HepG2 (cell line): Measurements from ENCODE around the gene OR2V2. TPM values are rescaled to one million over a fixed set of nuclear protein-coding genes. Genes with fewer than 3 reads are reported as not detected.

Experiments
- HNRNPLL ChIP-seq: fragments of 200-400 bp; formaldehyde crosslinking; IDR thresholded peaks from 2 replicates; pipeline ENCODE4 v1.6.1; 2017; ENCODE audit warnings: mild to moderate bottlenecking, low read depth, low read length; ENCODE audit not compliant: poor library complexity, severe bottlenecking
- MTA1 ChIP-seq: sonication (generic); formaldehyde crosslinking; IDR thresholded peaks from 2 replicates; pipeline ENCODE4 v1.4.0; 2020; ENCODE audit warnings: missing genetic modification reagents, mild to moderate bottlenecking, borderline replicate concordance
- NFE2L2 ChIP-seq: fragments of 150-350 bp; IDR thresholded peaks from 2 replicates; pipeline ENCODE4 v1.6.1; 2014; ENCODE audit warnings: low read length
- SAP130 ChIP-seq: IDR thresholded peaks from 2 replicates; pipeline ENCODE4 v1.6.1; 2016; ENCODE audit warnings: low read depth
- ZBTB20 ChIP-seq: sonication (generic); formaldehyde crosslinking; IDR thresholded peaks from 2 replicates; pipeline ENCODE4 v1.8.1; 2023; ENCODE audit warnings: missing genetic modification reagents, low read depth, mild to moderate bottlenecking, borderline replicate concordance
- ZFP1 ChIP-seq: IDR thresholded peaks from 2 replicates; pipeline ENCODE4 v1.6.1; 2016
- ZFX ChIP-seq: sonication (generic); formaldehyde crosslinking; IDR thresholded peaks from 2 replicates; pipeline ENCODE4 v1.4.0; 2020; ENCODE audit warnings: mild to moderate bottlenecking, low read depth, missing genetic modification reagents, moderate library complexity
- ZNF230 ChIP-seq: sonication (generic); formaldehyde crosslinking; IDR thresholded peaks from 2 replicates; pipeline ENCODE4 v1.4.0; 2020; ENCODE audit warnings: mild to moderate bottlenecking, missing genetic modification reagents
- ZNF234 ChIP-seq: sonication (generic); formaldehyde crosslinking; conservative IDR thresholded peaks from 2 replicates; pipeline ENCODE4 v1.5.1; 2020; ENCODE audit warnings: mild to moderate bottlenecking, missing genetic modification reagents
- ZNF343 ChIP-seq: sonication (generic); formaldehyde crosslinking; IDR thresholded peaks from 2 replicates; pipeline ENCODE4 v1.4.0; 2020; ENCODE audit warnings: mild to moderate bottlenecking, missing genetic modification reagents
- ZNF547 ChIP-seq: sonication (generic); formaldehyde crosslinking; IDR thresholded peaks from 2 replicates; pipeline ENCODE4 v1.5.1; 2020; ENCODE audit warnings: mild to moderate bottlenecking, missing genetic modification reagents
- ZNF556 ChIP-seq: sonication (generic); formaldehyde crosslinking; IDR thresholded peaks from 2 replicates; pipeline ENCODE4 v1.4.0; 2020; ENCODE audit warnings: mild to moderate bottlenecking, missing genetic modification reagents, borderline replicate concordance
- ZNF772 ChIP-seq: sonication (generic); formaldehyde crosslinking; IDR thresholded peaks from 2 replicates; pipeline ENCODE4 v1.5.0; 2020; ENCODE audit warnings: mild to moderate bottlenecking, missing genetic modification reagents
- ZNF777 ChIP-seq: sonication (generic); formaldehyde crosslinking; IDR thresholded peaks from 2 replicates; pipeline ENCODE4 v1.4.0; 2020; ENCODE audit warnings: missing genetic modification reagents
- polyA plus RNA-seq, 8 experiments: library from polyadenylated mRNA; depleted of rRNA in 3 of 8; stranded (reverse) in 7 of 8; unstranded in 1 of 8; fragments of >200 nt; fragmentation: Illumina TruSeq in 4 of 8; extraction: Trizol in 4 of 8; gene quantifications; 2 replicates each; pipeline versions ENCODE4 v1.2.1 to v1.2.3, GENCODE V29; 2011 to 2016; ENCODE audit warnings: low read depth in 4 of 8, missing spikeins in 1 of 8, mixed read lengths in 1 of 8; ENCODE audit not compliant: insufficient read depth in 1 of 8
- total RNA-seq, 5 experiments: library from RNA; depleted of rRNA; stranded (reverse); fragments of >200 nt; fragmentation: Illumina TruSeq; extraction: Trizol; gene quantifications; 2 replicates each; pipeline ENCODE4 v1.2.3, GENCODE V29; 2016; ENCODE audit warnings: low read depth in 1 of 5
- TF ChIP-seq, protein P1 (sequence below): sonication (generic); formaldehyde crosslinking; conservative IDR thresholded peaks from 2 replicates; pipeline ENCODE4 v1.4.0; 2020; ENCODE audit warnings: missing genetic modification reagents
- TF ChIP-seq, protein P2 (sequence below): sonication (generic); formaldehyde crosslinking; IDR thresholded peaks from 2 replicates; pipeline ENCODE4 v1.4.0; 2020; ENCODE audit warnings: missing genetic modification reagents, borderline replicate concordance
- TF ChIP-seq, protein P3 (sequence below): sonication (generic); formaldehyde crosslinking; IDR thresholded peaks from 2 replicates; pipeline ENCODE4 v1.4.0; 2020; ENCODE audit warnings: mild to moderate bottlenecking, missing genetic modification reagents

The OR2V2 gene
- total and polyA plus RNA-seq, 2 of the 13 experiments (the other 11 are each of a cell fraction or from before 2014, with no cell fraction given): not detected

DNA sequence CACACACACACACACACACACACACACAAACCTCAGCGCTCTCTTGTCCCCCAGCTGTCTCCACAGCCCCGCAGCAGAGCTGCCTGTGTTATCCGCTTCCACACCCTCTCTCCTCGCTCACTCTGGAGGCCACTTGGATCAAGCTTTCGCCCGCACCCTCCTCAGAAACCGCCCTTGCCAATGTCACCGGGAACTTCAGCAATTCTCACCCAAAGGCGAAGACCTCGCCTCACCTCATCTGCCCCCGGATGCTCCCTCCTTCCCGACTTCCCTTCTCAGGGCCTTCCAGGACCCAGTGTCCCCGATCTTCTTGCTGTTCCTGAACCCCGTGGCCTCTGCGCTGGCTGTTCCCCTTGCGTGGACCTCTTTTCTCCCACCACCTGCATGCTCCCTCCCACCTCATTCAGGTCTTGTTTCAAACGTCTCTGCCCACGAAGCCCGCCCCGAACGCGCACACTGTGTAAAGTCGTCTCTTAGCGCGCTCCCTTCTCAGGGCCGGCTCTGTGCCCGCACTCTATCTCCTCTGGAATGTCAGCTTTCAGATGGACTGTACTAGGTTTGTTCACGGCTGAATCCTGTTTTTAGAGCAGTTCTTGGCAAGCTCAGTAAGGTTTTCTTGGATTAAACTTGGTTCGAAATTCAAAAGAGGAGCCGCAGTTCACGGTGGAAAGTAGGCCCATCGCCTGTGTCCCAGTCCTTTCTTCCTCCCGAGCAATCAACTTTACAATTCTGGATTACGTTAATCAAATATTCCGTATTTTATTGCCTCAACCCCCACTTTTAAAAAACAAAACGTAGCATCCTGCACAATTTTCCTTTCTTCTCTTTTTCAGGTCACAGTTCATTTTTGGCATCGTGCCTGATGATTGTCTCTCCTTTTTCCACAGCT is 58.6 kb downstream of the OR2V2 start (continued):
- TF ChIP-seq MTA1 (CRISPR knock-in tag): peak; percentile 37; the same call in 1 of the 2 replicates
- peak; percentile 2; the same call in 1 of the 2 replicates for TF ChIP-seq ZNF777 (CRISPR knock-in tag)
- TF ChIP-seq ZNF772 (CRISPR knock-in tag): peak; percentile 1; the same call in 1 of the 2 replicates
- TF ChIP-seq, protein P1, sequence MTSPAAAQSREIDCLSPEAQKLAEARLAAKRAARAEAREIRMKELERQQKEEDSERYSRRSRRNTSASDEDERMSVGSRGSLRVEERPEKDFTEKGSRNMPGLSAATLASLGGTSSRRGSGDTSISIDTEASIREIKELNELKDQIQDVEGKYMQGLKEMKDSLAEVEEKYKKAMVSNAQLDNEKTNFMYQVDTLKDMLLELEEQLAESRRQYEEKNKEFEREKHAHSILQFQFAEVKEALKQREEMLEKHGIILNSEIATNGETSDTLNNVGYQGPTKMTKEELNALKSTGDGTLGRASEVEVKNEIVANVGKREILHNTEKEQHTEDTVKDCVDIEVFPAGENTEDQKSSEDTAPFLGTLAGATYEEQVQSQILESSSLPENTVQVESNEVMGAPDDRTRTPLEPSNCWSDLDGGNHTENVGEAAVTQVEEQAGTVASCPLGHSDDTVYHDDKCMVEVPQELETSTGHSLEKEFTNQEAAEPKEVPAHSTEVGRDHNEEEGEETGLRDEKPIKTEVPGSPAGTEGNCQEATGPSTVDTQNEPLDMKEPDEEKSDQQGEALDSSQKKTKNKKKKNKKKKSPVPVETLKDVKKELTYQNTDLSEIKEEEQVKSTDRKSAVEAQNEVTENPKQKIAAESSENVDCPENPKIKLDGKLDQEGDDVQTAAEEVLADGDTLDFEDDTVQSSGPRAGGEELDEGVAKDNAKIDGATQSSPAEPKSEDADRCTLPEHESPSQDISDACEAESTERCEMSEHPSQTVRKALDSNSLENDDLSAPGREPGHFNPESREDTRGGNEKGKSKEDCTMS: no peak
- TF ChIP-seq, protein P2, sequence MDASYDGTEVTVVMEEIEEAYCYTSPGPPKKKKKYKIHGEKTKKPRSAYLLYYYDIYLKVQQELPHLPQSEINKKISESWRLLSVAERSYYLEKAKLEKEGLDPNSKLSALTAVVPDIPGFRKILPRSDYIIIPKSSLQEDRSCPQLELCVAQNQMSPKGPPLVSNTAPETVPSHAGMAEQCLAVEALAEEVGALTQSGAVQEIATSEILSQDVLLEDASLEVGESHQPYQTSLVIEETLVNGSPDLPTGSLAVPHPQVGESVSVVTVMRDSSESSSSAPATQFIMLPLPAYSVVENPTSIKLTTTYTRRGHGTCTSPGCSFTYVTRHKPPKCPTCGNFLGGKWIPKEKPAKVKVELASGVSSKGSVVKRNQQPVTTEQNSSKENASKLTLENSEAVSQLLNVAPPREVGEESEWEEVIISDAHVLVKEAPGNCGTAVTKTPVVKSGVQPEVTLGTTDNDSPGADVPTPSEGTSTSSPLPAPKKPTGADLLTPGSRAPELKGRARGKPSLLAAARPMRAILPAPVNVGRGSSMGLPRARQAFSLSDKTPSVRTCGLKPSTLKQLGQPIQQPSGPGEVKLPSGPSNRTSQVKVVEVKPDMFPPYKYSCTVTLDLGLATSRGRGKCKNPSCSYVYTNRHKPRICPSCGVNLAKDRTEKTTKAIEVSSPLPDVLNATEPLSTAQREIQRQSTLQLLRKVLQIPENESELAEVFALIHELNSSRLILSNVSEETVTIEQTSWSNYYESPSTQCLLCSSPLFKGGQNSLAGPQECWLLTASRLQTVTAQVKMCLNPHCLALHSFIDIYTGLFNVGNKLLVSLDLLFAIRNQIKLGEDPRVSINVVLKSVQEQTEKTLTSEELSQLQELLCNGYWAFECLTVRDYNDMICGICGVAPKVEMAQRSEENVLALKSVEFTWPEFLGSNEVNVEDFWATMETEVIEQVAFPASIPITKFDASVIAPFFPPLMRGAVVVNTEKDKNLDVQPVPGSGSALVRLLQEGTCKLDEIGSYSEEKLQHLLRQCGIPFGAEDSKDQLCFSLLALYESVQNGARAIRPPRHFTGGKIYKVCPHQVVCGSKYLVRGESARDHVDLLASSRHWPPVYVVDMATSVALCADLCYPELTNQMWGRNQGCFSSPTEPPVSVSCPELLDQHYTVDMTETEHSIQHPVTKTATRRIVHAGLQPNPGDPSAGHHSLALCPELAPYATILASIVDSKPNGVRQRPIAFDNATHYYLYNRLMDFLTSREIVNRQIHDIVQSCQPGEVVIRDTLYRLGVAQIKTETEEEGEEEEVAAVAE (CRISPR knock-in tag): 0 out of 2 replicates have a peak, but pooled peaks have one; percentile 10
- peak; percentile 51; the same call in 1 of the 2 replicates for TF ChIP-seq ZNF343 (CRISPR knock-in tag)
- TF ChIP-seq ZNF230 (CRISPR knock-in tag): peak; percentile 38; the same call in 1 of the 2 replicates
- TF ChIP-seq, protein P3, sequence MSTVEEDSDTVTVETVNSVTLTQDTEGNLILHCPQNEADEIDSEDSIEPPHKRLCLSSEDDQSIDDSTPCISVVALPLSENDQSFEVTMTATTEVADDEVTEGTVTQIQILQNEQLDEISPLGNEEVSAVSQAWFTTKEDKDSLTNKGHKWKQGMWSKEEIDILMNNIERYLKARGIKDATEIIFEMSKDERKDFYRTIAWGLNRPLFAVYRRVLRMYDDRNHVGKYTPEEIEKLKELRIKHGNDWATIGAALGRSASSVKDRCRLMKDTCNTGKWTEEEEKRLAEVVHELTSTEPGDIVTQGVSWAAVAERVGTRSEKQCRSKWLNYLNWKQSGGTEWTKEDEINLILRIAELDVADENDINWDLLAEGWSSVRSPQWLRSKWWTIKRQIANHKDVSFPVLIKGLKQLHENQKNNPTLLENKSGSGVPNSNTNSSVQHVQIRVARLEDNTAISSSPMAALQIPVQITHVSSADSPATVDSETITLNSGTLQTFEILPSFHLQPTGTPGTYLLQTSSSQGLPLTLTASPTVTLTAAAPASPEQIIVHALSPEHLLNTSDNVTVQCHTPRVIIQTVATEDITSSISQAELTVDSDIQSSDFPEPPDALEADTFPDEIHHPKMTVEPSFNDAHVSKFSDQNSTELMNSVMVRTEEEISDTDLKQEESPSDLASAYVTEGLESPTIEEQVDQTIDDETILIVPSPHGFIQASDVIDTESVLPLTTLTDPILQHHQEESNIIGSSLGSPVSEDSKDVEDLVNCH: 0 out of 2 replicates have a peak, but pooled peaks have one; percentile 37
- TF ChIP-seq NFE2L2: no peak
- TF ChIP-seq ZFX: peak; percentile 35; the same call in 1 of the 2 replicates
- 0 out of 2 replicates have a peak, but pooled peaks have one; percentile 7 for TF ChIP-seq SAP130 (CRISPR knock-in tag)
- TF ChIP-seq ZFP1 (CRISPR knock-in tag): no peak
- 0 out of 2 replicates have a peak, but pooled peaks have one; percentile 3 for TF ChIP-seq ZNF547 (CRISPR knock-in tag)
- TF ChIP-seq ZBTB20 (CRISPR knock-in tag): no peak; the same call in 1 of the 2 replicates
- TF ChIP-seq HNRNPLL: peak; percentile 25
- 0 out of 2 replicates have a peak, but pooled peaks have one; percentile 8 for TF ChIP-seq ZNF556 (CRISPR knock-in tag)
- 0 out of 2 replicates have a peak, but pooled peaks have one; percentile 6 for TF ChIP-seq ZNF234
- TF ChIP-seq, all 625 proteins: peak for 17
